WTC11 (cell line): Measurements from ENCODE around the gene MIR17HG. TPM values are rescaled to one million over a fixed set of nuclear protein-coding genes. Genes with fewer than 3 reads are reported as not detected.

Experiments
- ATAC-seq: fragments of 200-7000 bp; cut with Tn5 transposase; 2 replicates; pipeline ENCODE4 v1.10.0; 2021; ENCODE audit warnings: mild to moderate bottlenecking, moderate library complexity
- CTCF ChIA-PET: fragments of 300-600 bp; sonication (Branson Sonifier 250); formaldehyde crosslinking; loops from one replicate; lab custom pipeline; 2021; ENCODE audit warnings: antibody characterized with exemption; lab: Charles Lee
- POLR2A ChIA-PET: fragments of 350-600 bp; sonication (Branson Sonifier 250); formaldehyde crosslinking; loops from one replicate; lab custom pipeline; 2021; ENCODE audit warnings: antibody characterized with exemption; lab: Charles Lee
- DNase-seq: peaks from one replicate; pipeline ENCODE4 v3.0.0; 2021; ENCODE audit warnings: low spot score
- H3K27ac Mint-ChIP-seq: 2 replicates; pipeline ENCODE4 v1.8.0; 2021; ENCODE audit warnings: mixed read lengths
- H3K27me3 Mint-ChIP-seq: 2 replicates; pipeline ENCODE4 v1.8.0; 2021; ENCODE audit warnings: low read depth, mild to moderate bottlenecking, moderate library complexity, mixed read lengths
- H3K36me3 Mint-ChIP-seq: 2 replicates; pipeline ENCODE4 v1.8.0; 2021; ENCODE audit warnings: mixed read lengths
- H3K4me1 Mint-ChIP-seq: 2 replicates; pipeline ENCODE4 v1.8.0; 2022; ENCODE audit warnings: mixed read lengths
- H3K4me3 Mint-ChIP-seq: 2 replicates; pipeline ENCODE4 v1.8.0; 2021; ENCODE audit warnings: mild to moderate bottlenecking, moderate library complexity, mixed read lengths
- H3K9me3 Mint-ChIP-seq: 2 replicates; pipeline ENCODE4 v1.8.0; 2021; ENCODE audit warnings: mixed read lengths
- ATF1 ChIP-seq: sonication (generic); formaldehyde crosslinking; IDR thresholded peaks from 2 replicates; pipeline ENCODE4 v1.8.1; 2023; ENCODE audit warnings: mild to moderate bottlenecking, moderate library complexity, missing genetic modification reagents
- CREM ChIP-seq: sonication (generic); formaldehyde crosslinking; IDR thresholded peaks from 2 replicates; pipeline ENCODE4 v1.8.1; 2022; ENCODE audit warnings: mild to moderate bottlenecking, missing genetic modification reagents, moderate library complexity
- CTCF ChIP-seq: fragments of 200-600 bp; IDR thresholded peaks from 2 replicates; pipeline ENCODE4 v1.8.0; 2022; ENCODE audit warnings: antibody characterized with exemption
- GRHL2 ChIP-seq: fragments of 250-450 bp; sonication (Bioruptor Pico); IDR thresholded peaks from 2 replicates; pipeline ENCODE4 v1.8.0; 2022; ENCODE audit warnings: mild to moderate bottlenecking, moderate library complexity; ENCODE audit not compliant: insufficient replicate concordance, severe bottlenecking
- NR2C2 ChIP-seq: sonication (generic); formaldehyde crosslinking; IDR thresholded peaks from 2 replicates; pipeline ENCODE4 v1.8.0; 2022; ENCODE audit warnings: mild to moderate bottlenecking, missing genetic modification reagents
- RELA ChIP-seq: sonication (generic); formaldehyde crosslinking; IDR thresholded peaks from 2 replicates; pipeline ENCODE4 v1.8.1; 2022; ENCODE audit warnings: missing genetic modification reagents, mild to moderate bottlenecking, borderline replicate concordance
- SMAD3 ChIP-seq: sonication (generic); formaldehyde crosslinking; IDR thresholded peaks from 2 replicates; pipeline ENCODE4 v1.8.0; 2022; ENCODE audit warnings: missing genetic modification reagents, mild to moderate bottlenecking, borderline replicate concordance
- USF2 ChIP-seq: sonication (generic); formaldehyde crosslinking; IDR thresholded peaks from 2 replicates; pipeline ENCODE4 v1.8.1; 2023; ENCODE audit warnings: mild to moderate bottlenecking, missing genetic modification reagents, moderate library complexity
- ZBTB43 ChIP-seq: sonication (generic); formaldehyde crosslinking; IDR thresholded peaks from 2 replicates; pipeline ENCODE4 v1.8.1; 2023; ENCODE audit warnings: mild to moderate bottlenecking, missing genetic modification reagents
- ZNF512 ChIP-seq: sonication (generic); formaldehyde crosslinking; IDR thresholded peaks from 2 replicates; pipeline ENCODE4 v1.8.1; 2022; ENCODE audit warnings: missing genetic modification reagents, borderline replicate concordance
- total RNA-seq: library from RNA; stranded (reverse); gene quantifications from 3 replicates; pipeline ENCODE4 v1.2.3, GENCODE V29; 2021
- TF ChIP-seq, protein P1 (sequence below): sonication (generic); formaldehyde crosslinking; IDR thresholded peaks from 2 replicates; pipeline ENCODE4 v1.8.0; 2022; ENCODE audit warnings: mild to moderate bottlenecking, missing genetic modification reagents
- TF ChIP-seq, protein P2 (sequence below): fragments of 250-450 bp; sonication (Bioruptor Pico); IDR thresholded peaks from 2 replicates; pipeline ENCODE4 v2.1.2; 2022; ENCODE audit warnings: mild to moderate bottlenecking, moderate library complexity

Gene MIR17HG
- total RNA-seq, 1 experiment from 2014 or later = 37.1 TPM

GRCh38 chr13:91313103-91313502 lies 34.4 kb upstream of the MIR17HG start:
- peak; percentile 78 for ATAC-seq
- no peak overlapping the region for H3K27ac Mint-ChIP-seq
- 0 out of 2 replicates have a peak, but pooled peaks have one; percentile 17 for TF ChIP-seq CTCF
- no peak for TF ChIP-seq RELA (CRISPR knock-in tag)
- no peak for TF ChIP-seq ZNF512 (CRISPR knock-in tag)
- TF ChIP-seq ZBTB43 (CRISPR knock-in tag) = no peak
- TF ChIP-seq, all 79 proteins: peak for 1
- DNase-seq = no peak
- Mint-ChIP-seq H3K9me3 (no peaks in the 10 kb centered on the region), H3K36me3 (no peaks in the 10 kb centered on the region), H3K4me1 (peaks cover 9% of the 10 kb centered on the region), H3K4me3 (no peak overlapping the region), H3K27me3 (no peaks in the 10 kb centered on the region)
- ChIA-PET POLR2A (no interaction called here), CTCF (interaction anchor here (0.9 kb wide), 1 partner anchor 34 kb away, joined by 5 read pairs; the partner anchor contains the start of gene MIR17HG)

GRCh38 chr13:91313581-91313980 lies 33.9 kb upstream of the MIR17HG start:
- Mint-ChIP-seq H3K27ac (no peak overlapping the region), H3K4me1 (peaks cover 9% of the 10 kb centered on the region), H3K4me3 (no peak overlapping the region), H3K9me3 (no peaks in the 10 kb centered on the region), H3K36me3 (no peaks in the 10 kb centered on the region), H3K27me3 (no peaks in the 10 kb centered on the region)
- TF ChIP-seq CREM (no peak), ATF1 (no peak)
- TF ChIP-seq, protein P1, sequence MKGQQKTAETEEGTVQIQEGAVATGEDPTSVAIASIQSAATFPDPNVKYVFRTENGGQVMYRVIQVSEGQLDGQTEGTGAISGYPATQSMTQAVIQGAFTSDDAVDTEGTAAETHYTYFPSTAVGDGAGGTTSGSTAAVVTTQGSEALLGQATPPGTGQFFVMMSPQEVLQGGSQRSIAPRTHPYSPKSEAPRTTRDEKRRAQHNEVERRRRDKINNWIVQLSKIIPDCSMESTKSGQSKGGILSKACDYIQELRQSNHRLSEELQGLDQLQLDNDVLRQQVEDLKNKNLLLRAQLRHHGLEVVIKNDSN (CRISPR knock-in tag) = no peak
- ATAC-seq (no peak), DNase-seq (no peak)
- ChIA-PET POLR2A (no interaction called here), CTCF (interaction anchor here (0.9 kb wide), 1 partner anchor 33 kb away, joined by 5 read pairs; the partner anchor contains the start of gene MIR17HG)

DNA sequence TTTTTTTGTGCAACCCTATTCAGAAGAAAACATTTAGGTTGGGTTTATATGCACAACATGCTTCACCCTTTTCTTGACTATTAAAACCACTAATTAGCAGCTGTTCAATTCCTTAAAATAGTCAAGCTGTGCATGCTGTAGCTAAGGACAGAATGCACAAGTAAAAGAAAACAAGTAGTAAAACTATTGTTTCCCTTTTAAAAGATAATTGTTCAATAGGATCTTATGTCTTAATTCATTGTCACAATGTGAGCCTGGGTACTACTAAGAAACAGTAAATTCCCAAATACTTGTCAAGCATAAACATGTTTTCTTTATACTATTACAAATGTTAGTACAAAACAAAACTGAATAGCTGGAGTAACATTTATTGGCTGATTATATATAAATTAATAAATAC lies 32.6 kb upstream of the MIR17HG start:
- TF ChIP-seq USF2 (CRISPR knock-in tag) = no peak
- no peak for TF ChIP-seq SMAD3 (CRISPR knock-in tag)
- no peak for TF ChIP-seq NR2C2 (CRISPR knock-in tag)
- TF ChIP-seq GRHL2 (CRISPR knock-in tag) = no peak
- TF ChIP-seq, protein P2, sequence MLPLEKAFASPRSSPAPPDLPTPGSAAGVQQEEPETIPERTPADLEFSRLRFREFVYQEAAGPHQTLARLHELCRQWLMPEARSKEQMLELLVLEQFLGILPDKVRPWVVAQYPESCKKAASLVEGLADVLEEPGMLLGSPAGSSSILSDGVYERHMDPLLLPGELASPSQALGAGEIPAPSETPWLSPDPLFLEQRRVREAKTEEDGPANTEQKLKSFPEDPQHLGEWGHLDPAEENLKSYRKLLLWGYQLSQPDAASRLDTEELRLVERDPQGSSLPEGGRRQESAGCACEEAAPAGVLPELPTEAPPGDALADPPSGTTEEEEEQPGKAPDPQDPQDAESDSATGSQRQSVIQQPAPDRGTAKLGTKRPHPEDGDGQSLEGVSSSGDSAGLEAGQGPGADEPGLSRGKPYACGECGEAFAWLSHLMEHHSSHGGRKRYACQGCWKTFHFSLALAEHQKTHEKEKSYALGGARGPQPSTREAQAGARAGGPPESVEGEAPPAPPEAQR (CRISPR knock-in tag) = no peak
- TF ChIP-seq, all 79 proteins: peak for 0
- no peaks in the 10 kb centered on the region for H3K36me3 Mint-ChIP-seq
- POLR2A ChIA-PET = no interaction called here
- CTCF ChIA-PET = no interaction called here
- H3K27me3 Mint-ChIP-seq = no peaks in the 10 kb centered on the region
- ATAC-seq (no peak), DNase-seq (no peak)
- no peak overlapping the region for H3K27ac Mint-ChIP-seq
- no peaks in the 10 kb centered on the region for H3K9me3 Mint-ChIP-seq
- no peak overlapping the region for H3K4me3 Mint-ChIP-seq
- peaks cover 9% of the 10 kb centered on the region for H3K4me1 Mint-ChIP-seq
